Measurements from ENCODE around the gene TRABD2B.

The TRABD2B gene

GRCh38 chr1:47752559-47752958 is 244.6 kb downstream of the TRABD2B start:
- Histone ChIP-seq H3K4me3 (ENCODE audit: low read depth, low read length) (no peak overlapping the region), H3K27ac (ENCODE audit: extremely low read depth, low read depth, low read length) (no peak overlapping the region), H3K4me1 (ENCODE audit: control insufficient read depth, insufficient read depth, low read length) (no peaks in the 10 kb centered on the region), H3K36me3 (ENCODE audit: control insufficient read depth in 2 of 2, insufficient read depth in 1 of 2, low read length in 2 of 2) (no peaks in the 10 kb centered on the region), H3K9me3 (ENCODE audit: control insufficient read depth, insufficient read depth, low read depth, low read length) (no peaks in the 10 kb centered on the region)
- CTCF ChIA-PET: interaction anchor here (0.9 kb wide), 1 partner anchor 10 kb away, joined by 3 read pairs; no protein-coding TSS in a partner anchor
- TF ChIP-seq TCF7L2 (IDR thresholded peaks at IDR 0.05; ENCODE audit: borderline replicate concordance, low read depth, low read length): no peak
- TF ChIP-seq, protein P1, sequence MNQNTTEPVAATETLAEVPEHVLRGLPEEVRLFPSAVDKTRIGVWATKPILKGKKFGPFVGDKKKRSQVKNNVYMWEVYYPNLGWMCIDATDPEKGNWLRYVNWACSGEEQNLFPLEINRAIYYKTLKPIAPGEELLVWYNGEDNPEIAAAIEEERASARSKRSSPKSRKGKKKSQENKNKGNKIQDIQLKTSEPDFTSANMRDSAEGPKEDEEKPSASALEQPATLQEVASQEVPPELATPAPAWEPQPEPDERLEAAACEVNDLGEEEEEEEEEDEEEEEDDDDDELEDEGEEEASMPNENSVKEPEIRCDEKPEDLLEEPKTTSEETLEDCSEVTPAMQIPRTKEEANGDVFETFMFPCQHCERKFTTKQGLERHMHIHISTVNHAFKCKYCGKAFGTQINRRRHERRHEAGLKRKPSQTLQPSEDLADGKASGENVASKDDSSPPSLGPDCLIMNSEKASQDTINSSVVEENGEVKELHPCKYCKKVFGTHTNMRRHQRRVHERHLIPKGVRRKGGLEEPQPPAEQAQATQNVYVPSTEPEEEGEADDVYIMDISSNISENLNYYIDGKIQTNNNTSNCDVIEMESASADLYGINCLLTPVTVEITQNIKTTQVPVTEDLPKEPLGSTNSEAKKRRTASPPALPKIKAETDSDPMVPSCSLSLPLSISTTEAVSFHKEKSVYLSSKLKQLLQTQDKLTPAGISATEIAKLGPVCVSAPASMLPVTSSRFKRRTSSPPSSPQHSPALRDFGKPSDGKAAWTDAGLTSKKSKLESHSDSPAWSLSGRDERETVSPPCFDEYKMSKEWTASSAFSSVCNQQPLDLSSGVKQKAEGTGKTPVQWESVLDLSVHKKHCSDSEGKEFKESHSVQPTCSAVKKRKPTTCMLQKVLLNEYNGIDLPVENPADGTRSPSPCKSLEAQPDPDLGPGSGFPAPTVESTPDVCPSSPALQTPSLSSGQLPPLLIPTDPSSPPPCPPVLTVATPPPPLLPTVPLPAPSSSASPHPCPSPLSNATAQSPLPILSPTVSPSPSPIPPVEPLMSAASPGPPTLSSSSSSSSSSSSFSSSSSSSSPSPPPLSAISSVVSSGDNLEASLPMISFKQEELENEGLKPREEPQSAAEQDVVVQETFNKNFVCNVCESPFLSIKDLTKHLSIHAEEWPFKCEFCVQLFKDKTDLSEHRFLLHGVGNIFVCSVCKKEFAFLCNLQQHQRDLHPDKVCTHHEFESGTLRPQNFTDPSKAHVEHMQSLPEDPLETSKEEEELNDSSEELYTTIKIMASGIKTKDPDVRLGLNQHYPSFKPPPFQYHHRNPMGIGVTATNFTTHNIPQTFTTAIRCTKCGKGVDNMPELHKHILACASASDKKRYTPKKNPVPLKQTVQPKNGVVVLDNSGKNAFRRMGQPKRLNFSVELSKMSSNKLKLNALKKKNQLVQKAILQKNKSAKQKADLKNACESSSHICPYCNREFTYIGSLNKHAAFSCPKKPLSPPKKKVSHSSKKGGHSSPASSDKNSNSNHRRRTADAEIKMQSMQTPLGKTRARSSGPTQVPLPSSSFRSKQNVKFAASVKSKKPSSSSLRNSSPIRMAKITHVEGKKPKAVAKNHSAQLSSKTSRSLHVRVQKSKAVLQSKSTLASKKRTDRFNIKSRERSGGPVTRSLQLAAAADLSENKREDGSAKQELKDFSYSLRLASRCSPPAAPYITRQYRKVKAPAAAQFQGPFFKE (tag by site-specific recombination; IDR thresholded peaks at IDR 0.05; ENCODE audit: borderline replicate concordance): no peak
- TF ChIP-seq ZNF600 (tag by site-specific recombination; IDR thresholded peaks at IDR 0.05): no peak
- no peak for TF ChIP-seq HOXD13 (CRISPR knock-in tag; IDR thresholded peaks at IDR 0.05; ENCODE audit: borderline replicate concordance)
- TF ChIP-seq ZNF132 (tag by site-specific recombination; IDR thresholded peaks at IDR 0.05; ENCODE audit: borderline replicate concordance): no peak
- no peak for TF ChIP-seq ZNF654 (tag by site-specific recombination; IDR thresholded peaks at IDR 0.05; ENCODE audit: low read depth)
- TF ChIP-seq TRIM28 (IDR thresholded peaks at IDR 0.05; ENCODE audit: borderline replicate concordance, low read length): no peak
- TF ChIP-seq ZNF311 (tag by site-specific recombination; IDR thresholded peaks at IDR 0.05; ENCODE audit: borderline replicate concordance): no peak
- no peak for TF ChIP-seq ZNF335 (tag by site-specific recombination; conservative IDR thresholded peaks at IDR 0.05)
- TF ChIP-seq, protein P2, sequence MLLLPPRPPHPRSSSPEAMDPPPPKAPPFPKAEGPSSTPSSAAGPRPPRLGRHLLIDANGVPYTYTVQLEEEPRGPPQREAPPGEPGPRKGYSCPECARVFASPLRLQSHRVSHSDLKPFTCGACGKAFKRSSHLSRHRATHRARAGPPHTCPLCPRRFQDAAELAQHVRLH (tag by site-specific recombination; IDR thresholded peaks at IDR 0.05): no peak
- TF ChIP-seq KLF16 (tag by site-specific recombination; IDR thresholded peaks at IDR 0.05): no peak
- TF ChIP-seq, protein P3, sequence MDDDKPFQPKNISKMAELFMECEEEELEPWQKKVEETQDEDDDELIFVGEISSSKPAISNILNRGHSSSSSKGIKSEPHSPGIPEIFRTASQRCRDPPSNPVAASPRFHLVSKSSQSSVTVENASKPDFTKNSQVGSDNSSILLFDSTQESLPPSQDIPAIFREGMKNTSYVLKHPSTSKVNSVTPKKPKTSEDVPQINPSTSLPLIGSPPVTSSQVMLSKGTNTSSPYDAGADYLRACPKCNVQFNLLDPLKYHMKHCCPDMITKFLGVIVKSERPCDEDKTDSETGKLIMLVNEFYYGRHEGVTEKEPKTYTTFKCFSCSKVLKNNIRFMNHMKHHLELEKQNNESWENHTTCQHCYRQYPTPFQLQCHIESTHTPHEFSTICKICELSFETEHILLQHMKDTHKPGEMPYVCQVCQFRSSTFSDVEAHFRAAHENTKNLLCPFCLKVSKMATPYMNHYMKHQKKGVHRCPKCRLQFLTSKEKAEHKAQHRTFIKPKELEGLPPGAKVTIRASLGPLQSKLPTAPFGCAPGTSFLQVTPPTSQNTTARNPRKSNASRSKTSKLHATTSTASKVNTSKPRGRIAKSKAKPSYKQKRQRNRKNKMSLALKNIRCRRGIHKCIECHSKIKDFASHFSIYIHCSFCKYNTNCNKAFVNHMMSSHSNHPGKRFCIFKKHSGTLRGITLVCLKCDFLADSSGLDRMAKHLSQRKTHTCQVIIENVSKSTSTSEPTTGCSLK (tag by site-specific recombination; IDR thresholded peaks at IDR 0.05): no peak
- no peak for TF ChIP-seq ZNF16 (tag by site-specific recombination; IDR thresholded peaks at IDR 0.05; ENCODE audit: low read depth)
- POLR2A ChIA-PET: no interaction called here

- CTCF ChIA-PET: no interaction called here
- no peak overlapping the region for H3K4me3 ChIP-seq (ENCODE audit: low read depth, low read length)
- POLR2A ChIA-PET: no interaction called here
- no peaks in the 10 kb centered on the region for H3K4me1 ChIP-seq (ENCODE audit: control insufficient read depth, insufficient read depth, low read length)
- H3K27ac ChIP-seq (ENCODE audit: extremely low read depth, low read depth, low read length): no peak overlapping the region
- no peaks in the 10 kb centered on the region for H3K9me3 ChIP-seq (ENCODE audit: control insufficient read depth, insufficient read depth, low read depth, low read length)
- H3K36me3 ChIP-seq (ENCODE audit: control insufficient read depth in 2 of 2, insufficient read depth in 1 of 2, low read length in 2 of 2): no peaks in the 10 kb centered on the region
- TF ChIP-seq ZNF292 (tag by site-specific recombination; IDR thresholded peaks at IDR 0.05; ENCODE audit: borderline replicate concordance, low read depth) (no peak), GLI4 (tag by site-specific recombination; IDR thresholded peaks at IDR 0.05) (no peak), YY2 (tag by site-specific recombination; IDR thresholded peaks at IDR 0.05) (no peak), BCL11A (tag by site-specific recombination; IDR thresholded peaks at IDR 0.05; ENCODE audit: low read depth) (no peak), ZSCAN16 (tag by site-specific recombination; IDR thresholded peaks at IDR 0.05) (no peak), ZNF202 (tag by site-specific recombination; IDR thresholded peaks at IDR 0.05; ENCODE audit: borderline replicate concordance) (no peak)
- TF ChIP-seq, protein P4, sequence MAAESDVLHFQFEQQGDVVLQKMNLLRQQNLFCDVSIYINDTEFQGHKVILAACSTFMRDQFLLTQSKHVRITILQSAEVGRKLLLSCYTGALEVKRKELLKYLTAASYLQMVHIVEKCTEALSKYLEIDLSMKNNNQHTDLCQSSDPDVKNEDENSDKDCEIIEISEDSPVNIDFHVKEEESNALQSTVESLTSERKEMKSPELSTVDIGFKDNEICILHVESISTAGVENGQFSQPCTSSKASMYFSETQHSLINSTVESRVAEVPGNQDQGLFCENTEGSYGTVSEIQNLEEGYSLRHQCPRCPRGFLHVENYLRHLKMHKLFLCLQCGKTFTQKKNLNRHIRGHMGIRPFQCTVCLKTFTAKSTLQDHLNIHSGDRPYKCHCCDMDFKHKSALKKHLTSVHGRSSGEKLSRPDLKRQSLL (tag by site-specific recombination; IDR thresholded peaks at IDR 0.05): no peak
- TF ChIP-seq, protein P5, sequence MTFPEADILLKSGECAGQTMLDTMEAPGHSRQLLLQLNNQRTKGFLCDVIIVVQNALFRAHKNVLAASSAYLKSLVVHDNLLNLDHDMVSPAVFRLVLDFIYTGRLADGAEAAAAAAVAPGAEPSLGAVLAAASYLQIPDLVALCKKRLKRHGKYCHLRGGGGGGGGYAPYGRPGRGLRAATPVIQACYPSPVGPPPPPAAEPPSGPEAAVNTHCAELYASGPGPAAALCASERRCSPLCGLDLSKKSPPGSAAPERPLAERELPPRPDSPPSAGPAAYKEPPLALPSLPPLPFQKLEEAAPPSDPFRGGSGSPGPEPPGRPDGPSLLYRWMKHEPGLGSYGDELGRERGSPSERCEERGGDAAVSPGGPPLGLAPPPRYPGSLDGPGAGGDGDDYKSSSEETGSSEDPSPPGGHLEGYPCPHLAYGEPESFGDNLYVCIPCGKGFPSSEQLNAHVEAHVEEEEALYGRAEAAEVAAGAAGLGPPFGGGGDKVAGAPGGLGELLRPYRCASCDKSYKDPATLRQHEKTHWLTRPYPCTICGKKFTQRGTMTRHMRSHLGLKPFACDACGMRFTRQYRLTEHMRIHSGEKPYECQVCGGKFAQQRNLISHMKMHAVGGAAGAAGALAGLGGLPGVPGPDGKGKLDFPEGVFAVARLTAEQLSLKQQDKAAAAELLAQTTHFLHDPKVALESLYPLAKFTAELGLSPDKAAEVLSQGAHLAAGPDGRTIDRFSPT (tag by site-specific recombination; IDR thresholded peaks at IDR 0.05): no peak
Measured at GRCh38 chr1:47751996-47752451, 245.2 kb downstream of the TRABD2B start.
